HG03469 (cell line): ENCODE data around the gene KAT2B.
"Not testable (repeated sequence)": the region's sequence is repeated elsewhere in the genome, so short reads cannot be mapped to it uniquely, and the experiment has no call there.

Experiments used
- ATAC-seq: cut with Tn5 transposase; IDR thresholded peaks from one replicate; pipeline ENCODE4 v1.9.1; 2021; ENCODE audit warnings: mild to moderate bottlenecking, moderate library complexity, moderate number of reproducible peaks; ENCODE audit not compliant: unreplicated experiment

The KAT2B gene

GRCh38 chr3:20041197-20041780, 1.0 kb downstream of the KAT2B start:
- ATAC-seq, result peak; percentile 32

GRCh38 chr3:20042331-20042730, 2.1 kb downstream of the KAT2B start:
- ATAC-seq, result no peak

- ATAC-seq, result peak; percentile 14
These were observed 3.1 kb downstream of the KAT2B start for GRCh38 chr3:20043396-20043795.

- no peak for ATAC-seq
These were observed 3.6 kb downstream of the KAT2B start for GRCh38 chr3:20043825-20044224.

GRCh38 chr3:20045141-20045540, 4.9 kb downstream of the KAT2B start:
- not testable (repeated sequence) for ATAC-seq

GRCh38 chr3:20046556-20046955, 6.3 kb downstream of the KAT2B start:
- ATAC-seq, result no peak

GRCh38 chr3:20047341-20047779, 7.1 kb downstream of the KAT2B start:
- ATAC-seq, result no peak

GRCh38 chr3:20047976-20048883, 8.0 kb downstream of the KAT2B start:
- no peak for ATAC-seq

- ATAC-seq, result no peak
These were observed 11.0 kb downstream of the KAT2B start for GRCh38 chr3:20051123-20051806.

GRCh38 chr3:20052851-20053250, 12.6 kb downstream of the KAT2B start:
- no peak for ATAC-seq

GRCh38 chr3:20054549-20054987, 14.3 kb downstream of the KAT2B start:
- peak; percentile 87 for ATAC-seq

GRCh38 chr3:20055020-20055775, 15.0 kb downstream of the KAT2B start:
- no peak for ATAC-seq

GRCh38 chr3:20055842-20056241, 15.6 kb downstream of the KAT2B start:
- no peak for ATAC-seq

- peak; percentile 27 for ATAC-seq
These were observed 16.7 kb downstream of the KAT2B start for GRCh38 chr3:20056725-20057611.

- no peak for ATAC-seq
These were observed 17.4 kb downstream of the KAT2B start for GRCh38 chr3:20057612-20058180.

GRCh38 chr3:20059929-20060328, 19.7 kb downstream of the KAT2B start:
- no peak for ATAC-seq

- peak; percentile 65 for ATAC-seq
These were observed 20.9 kb downstream of the KAT2B start for GRCh38 chr3:20060974-20061685.

GRCh38 chr3:20062996-20063395, 22.8 kb downstream of the KAT2B start:
- ATAC-seq, result no peak

GRCh38 chr3:20064387-20064786, 24.1 kb downstream of the KAT2B start:
- no peak for ATAC-seq
